ENCODE results near the gene PLEKHG5. TPM values are rescaled to one million over a fixed set of nuclear protein-coding genes. Genes with fewer than 3 reads are reported as not detected.

PLEKHG5 gene
- total RNA-seq, 1 donor from 2014 or later: 1.9 TPM

DNA sequence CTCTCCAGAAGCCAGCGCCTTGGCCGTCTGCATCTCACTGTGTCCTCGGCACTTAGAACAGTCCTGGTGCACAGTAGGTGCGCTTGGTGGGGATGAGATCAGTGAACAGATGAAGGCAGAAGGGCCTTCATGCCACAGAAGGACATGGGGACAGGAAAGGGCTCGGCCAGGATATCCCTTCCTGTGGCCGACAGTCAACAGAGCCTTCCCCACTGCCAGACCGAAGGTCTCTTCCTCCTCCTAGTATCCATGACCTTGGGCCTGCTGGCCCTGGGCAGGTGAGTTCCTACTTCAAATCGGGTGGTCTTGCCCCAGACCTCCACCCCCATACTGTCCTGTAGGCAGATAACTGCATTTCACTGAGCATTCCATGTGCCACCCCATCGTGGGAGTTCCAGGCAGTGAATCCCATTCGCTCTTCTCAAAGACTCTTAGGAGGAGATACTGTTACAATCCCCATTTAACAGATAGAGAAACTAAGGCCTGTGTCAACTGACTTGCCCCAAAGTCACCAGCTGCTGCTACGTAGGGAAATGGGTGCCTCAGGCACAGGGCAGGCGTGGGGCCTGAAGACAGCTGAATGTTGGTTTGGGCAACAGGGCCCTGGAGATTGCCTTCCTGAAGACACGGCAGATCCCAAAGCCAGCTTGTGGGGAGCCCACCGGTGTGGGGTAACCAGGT, 3.5 kb downstream of the PLEKHG5 start:
- H3K36me3 Mint-ChIP-seq (ENCODE audit: low read depth): no peaks in the 10 kb centered on the region
- intact Hi-C loops (cut with micrococcal nuclease): loop anchor here (5.0 kb wide), 1 partner anchor 241 kb away; no protein-coding TSS in a partner anchor
- DNase-seq: no peak

DNA sequence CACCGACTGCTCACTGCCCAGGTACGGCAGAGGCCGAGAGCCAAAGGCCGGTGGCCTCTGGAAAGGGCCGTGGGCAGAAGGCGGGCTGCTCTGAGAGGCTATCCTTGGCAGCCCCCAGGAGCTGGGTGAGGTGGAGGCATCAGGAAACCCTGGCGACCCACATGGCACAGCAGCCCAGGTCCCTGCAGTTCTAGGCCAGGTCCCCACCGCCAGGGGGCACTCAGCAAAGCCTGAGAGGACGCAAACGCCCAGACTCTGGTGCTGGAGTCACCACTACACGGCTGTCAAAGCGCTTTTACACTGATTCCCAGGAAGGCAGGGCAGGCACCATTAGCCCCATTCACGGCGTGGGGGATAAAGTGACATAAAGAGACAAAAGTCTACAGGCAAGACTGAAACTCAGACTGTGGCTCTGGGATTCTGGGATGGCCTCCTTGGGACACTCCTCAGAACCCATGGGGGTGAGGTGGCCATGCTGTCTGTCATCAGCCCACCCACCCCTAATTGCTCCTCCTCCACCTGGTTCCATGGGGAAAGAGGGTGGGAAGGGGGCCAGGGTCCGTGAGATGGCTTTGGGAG, 4.9 kb downstream of the PLEKHG5 start:
- Mint-ChIP-seq H3K4me1 (peaks cover 11% of the 10 kb centered on the region), H3K27ac (no peak overlapping the region), H3K27me3 (peaks cover 33% of the 10 kb centered on the region), H3K9me3 (no peaks in the 10 kb centered on the region), H3K4me3 (no peak overlapping the region), H3K36me3 (ENCODE audit: low read depth) (no peaks in the 10 kb centered on the region)
- intact Hi-C loops (cut with micrococcal nuclease): loop anchor here (1.0 to 5.0 kb wide), 2 partner anchors 160 to 239 kb away; no protein-coding TSS in a partner anchor
- DNase-seq: peak; percentile 96

More for the DNA sequence above, 3.5 kb downstream of the PLEKHG5 start:
- H3K27me3 Mint-ChIP-seq: peaks cover 23% of the 10 kb centered on the region
- no peaks in the 10 kb centered on the region for H3K9me3 Mint-ChIP-seq
- H3K27ac Mint-ChIP-seq: no peak overlapping the region
- H3K4me3 Mint-ChIP-seq: no peak overlapping the region
- peaks cover 15% of the 10 kb centered on the region for H3K4me1 Mint-ChIP-seq

DNA sequence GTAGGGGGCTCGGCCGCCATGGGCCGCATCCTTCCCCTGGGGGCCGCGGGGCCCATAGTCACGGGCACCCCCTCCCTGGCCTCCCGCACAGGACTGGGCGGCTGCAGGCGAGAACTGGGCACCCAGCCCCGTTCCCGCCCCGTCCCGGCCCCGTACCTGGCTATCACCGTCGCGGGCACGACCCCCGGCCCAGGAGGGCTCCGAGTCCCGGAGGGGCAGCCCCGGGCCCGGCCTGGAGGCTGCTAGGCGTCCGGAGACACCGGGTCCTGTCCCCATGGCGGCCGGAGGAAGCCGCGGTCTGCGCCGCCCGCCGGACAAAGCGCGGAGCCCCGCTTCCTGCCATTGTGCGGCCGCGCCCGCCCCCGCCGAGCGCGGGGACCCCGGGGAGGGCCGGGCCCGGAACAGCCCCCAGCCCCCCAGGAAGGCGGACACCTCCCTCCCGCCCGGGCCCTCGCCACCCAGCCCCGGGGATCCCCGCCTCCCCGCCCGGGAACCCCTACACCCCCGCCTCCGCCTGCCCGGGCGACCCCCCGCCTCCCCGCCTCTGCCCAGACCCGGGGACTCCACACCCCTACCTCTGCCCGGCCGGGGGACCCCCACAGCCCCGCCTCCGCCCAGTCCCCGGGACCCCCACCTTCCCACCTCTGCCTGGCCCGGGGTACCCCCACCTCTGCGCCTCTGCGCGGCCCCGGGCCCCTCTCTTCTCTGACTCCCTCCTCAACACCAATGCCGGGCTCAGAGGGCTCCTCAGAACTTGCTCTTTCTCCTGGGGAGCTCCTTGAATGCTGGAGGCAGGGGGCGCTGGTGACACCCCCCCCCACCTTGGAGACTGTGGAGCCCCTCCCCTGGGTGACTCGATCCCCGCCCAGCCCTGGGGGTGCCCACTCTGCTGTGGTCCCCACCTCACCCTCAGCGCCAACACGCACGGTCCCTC, 6.0 kb downstream of the PLEKHG5 start:
- H3K9me3 Mint-ChIP-seq: no peaks in the 10 kb centered on the region
- peaks cover 35% of the 10 kb centered on the region for H3K27me3 Mint-ChIP-seq
- no peaks in the 10 kb centered on the region for H3K36me3 Mint-ChIP-seq (ENCODE audit: low read depth)
- H3K4me1 Mint-ChIP-seq: peaks cover 7% of the 10 kb centered on the region
- no peak overlapping the region for H3K27ac Mint-ChIP-seq
- DNase-seq: no peak
- intact Hi-C loops (cut with micrococcal nuclease): loop anchor here (1.0 to 5.0 kb wide), 2 partner anchors 161 to 238 kb away; no protein-coding TSS in a partner anchor
- no peak overlapping the region for H3K4me3 Mint-ChIP-seq

DNA sequence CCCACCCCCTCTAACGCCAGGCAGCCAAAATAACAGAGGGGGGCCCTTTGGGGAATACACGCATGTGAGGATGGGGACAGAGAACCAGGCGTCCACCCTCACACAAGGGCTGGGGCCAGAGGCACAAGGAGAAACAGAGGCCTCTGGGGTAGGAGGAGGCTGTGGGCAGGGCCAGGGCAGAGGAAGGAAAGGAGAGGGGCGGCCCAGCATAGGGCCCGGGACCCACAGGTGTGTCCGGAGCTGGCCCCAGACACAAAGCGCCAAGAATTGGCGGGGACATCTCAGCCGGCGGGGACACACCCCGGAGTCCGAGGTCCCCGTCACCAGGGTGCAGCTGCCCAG, 6.7 kb downstream of the PLEKHG5 start:
- H3K27ac Mint-ChIP-seq: no peak overlapping the region
- no peaks in the 10 kb centered on the region for H3K9me3 Mint-ChIP-seq
- H3K36me3 Mint-ChIP-seq (ENCODE audit: low read depth): no peaks in the 10 kb centered on the region
- H3K4me1 Mint-ChIP-seq: peaks cover 7% of the 10 kb centered on the region
- peaks cover 35% of the 10 kb centered on the region for H3K27me3 Mint-ChIP-seq
- DNase-seq: no peak
- intact Hi-C loops (cut with micrococcal nuclease): loop anchor here (5.0 kb wide), 1 partner anchor 237 kb away; no protein-coding TSS in a partner anchor
- H3K4me3 Mint-ChIP-seq: no peak overlapping the region

DNA sequence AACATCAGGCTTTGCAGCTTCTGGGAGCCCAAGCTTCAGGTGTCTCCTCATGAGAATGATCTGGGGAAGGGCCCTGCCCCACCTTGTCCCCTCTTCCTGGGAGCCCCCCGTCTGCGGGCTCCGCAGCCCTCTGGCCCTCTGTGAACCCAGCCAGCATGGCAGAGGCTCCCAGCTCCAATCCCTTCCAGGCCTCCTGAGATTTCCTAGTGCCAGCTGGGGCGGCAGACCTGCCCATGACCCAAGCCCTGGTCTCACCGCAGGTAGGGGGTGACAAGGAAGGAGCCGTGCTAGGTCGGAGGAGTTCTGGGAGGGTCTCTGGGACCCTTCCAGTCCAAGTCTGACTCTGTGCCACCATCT, 7.7 kb downstream of the PLEKHG5 start:
- Mint-ChIP-seq H3K4me3 (no peak overlapping the region), H3K36me3 (ENCODE audit: low read depth) (no peaks in the 10 kb centered on the region), H3K9me3 (no peaks in the 10 kb centered on the region), H3K27me3 (peaks cover 37% of the 10 kb centered on the region), H3K4me1 (peaks cover 7% of the 10 kb centered on the region), H3K27ac (no peak overlapping the region)
- intact Hi-C loops (cut with micrococcal nuclease): no loop called here
- DNase-seq: no peak

DNA sequence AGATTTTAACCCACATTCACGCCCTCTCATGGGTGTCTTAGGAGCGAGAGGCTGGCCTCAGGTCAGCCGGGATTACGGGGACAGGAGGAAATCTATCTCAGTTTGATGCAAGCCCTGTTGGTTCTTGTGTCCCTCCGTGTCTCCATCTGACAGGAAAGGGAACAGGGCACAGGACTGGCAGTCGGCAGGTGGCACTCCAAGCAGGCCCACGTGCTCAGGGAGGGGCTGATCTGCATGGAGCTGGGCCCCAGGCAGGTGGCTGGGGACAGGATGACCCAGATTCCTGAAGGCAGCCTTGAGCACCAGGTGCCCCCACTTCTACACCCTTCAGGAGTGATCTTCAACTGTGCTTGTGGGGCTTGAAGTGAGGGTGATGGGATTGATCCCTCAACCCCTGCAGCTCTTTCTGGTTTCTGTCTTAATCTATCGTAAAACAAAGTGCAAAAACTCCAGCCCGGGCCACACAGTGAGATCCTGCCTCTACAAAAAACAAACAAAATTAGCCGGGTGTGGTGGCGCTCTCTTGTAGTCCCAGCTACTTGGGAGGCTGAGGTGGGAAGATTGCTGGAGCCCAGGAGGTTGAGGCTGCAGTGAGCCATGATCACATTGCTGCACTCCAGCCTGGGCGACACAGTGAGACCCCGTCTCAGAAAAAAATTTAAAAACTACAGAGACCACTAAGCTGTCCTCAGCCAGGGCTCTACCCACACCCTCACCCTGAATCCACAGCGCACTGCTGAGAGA, 8.3 kb downstream of the PLEKHG5 start:
- Mint-ChIP-seq H3K9me3 (no peaks in the 10 kb centered on the region), H3K4me1 (peaks cover 7% of the 10 kb centered on the region)

DNA sequence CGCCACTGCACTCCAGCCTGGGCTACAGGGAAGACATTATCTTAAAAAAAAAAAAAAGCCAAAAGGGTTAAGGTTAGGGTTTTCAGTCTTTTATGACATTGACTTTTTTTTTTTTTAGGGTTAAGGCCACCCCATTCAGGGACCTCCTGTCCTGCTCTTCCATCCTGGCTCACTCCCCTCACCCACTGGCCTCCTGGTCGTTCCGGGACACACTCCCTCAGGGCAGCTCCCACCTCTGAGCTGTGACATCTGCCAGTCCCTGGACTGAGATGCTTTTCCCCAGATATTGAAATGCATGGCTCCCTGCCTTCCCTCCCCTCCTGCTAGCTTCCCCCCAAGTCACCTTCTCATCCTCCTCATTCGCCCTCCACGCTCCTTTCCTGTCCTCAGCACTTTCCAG, 9.6 kb downstream of the PLEKHG5 start:
- H3K36me3 Mint-ChIP-seq (ENCODE audit: low read depth): no peaks in the 10 kb centered on the region

More for the DNA sequence above, 8.3 kb downstream of the PLEKHG5 start:
- H3K27me3 Mint-ChIP-seq: peaks cover 37% of the 10 kb centered on the region
- no peak overlapping the region for H3K27ac Mint-ChIP-seq
- no peak for DNase-seq
- H3K4me3 Mint-ChIP-seq: no peak overlapping the region
- no peaks in the 10 kb centered on the region for H3K36me3 Mint-ChIP-seq (ENCODE audit: low read depth)
- intact Hi-C loops (cut with micrococcal nuclease): no loop called here

DNA sequence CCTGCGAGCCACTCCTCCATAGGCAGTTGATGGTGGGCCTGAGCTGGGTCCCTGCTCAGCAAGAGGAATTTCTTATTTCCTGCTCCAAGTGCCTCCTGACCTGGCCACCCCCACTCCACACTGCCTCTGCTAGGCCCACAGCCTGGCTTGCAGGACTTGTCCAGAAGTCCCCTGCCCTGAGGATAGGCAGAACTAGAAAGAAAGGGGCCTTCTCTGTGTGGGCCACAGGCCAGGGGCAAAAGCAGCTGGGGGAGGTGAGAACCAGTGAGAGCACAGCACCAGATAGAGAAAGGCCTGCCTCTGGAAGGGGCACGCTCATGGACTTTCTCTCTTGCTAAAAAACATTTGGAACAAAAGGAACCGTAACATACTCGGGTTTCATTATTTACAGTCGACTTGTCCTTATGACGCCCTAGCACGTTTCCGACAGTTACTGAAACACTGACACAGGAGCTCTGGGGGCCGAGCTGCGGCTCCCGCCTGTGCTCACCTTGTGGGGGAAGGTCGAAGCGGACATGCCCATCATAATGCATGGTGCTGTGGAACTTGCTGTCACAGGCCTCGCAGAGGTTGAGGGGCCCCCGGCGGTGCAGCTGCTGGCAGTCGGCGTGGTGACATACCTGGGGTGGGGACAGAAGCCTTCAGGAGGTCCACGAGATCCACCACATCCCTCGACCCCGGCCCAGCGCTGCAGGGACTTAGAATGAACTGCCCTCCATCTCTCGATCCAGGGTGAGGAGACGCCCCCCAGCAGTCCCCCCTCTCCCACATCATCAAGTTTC, 14.2 kb downstream of the PLEKHG5 start:
- H3K27ac Mint-ChIP-seq: no peak overlapping the region
- H3K4me3 Mint-ChIP-seq: no peak overlapping the region
- H3K9me3 Mint-ChIP-seq: no peaks in the 10 kb centered on the region
- H3K36me3 Mint-ChIP-seq (ENCODE audit: low read depth): no peaks in the 10 kb centered on the region
- intact Hi-C loops (cut with micrococcal nuclease): no loop called here
- H3K27me3 Mint-ChIP-seq: peaks cover 8% of the 10 kb centered on the region
- peaks cover 6% of the 10 kb centered on the region for H3K4me1 Mint-ChIP-seq
- no peak for DNase-seq

More for the DNA sequence above, 9.6 kb downstream of the PLEKHG5 start:
- no peak overlapping the region for H3K4me3 Mint-ChIP-seq
- H3K9me3 Mint-ChIP-seq: no peaks in the 10 kb centered on the region
- intact Hi-C loops (cut with micrococcal nuclease): no loop called here
- peaks cover 35% of the 10 kb centered on the region for H3K27me3 Mint-ChIP-seq
- no peak for DNase-seq
- peaks cover 7% of the 10 kb centered on the region for H3K4me1 Mint-ChIP-seq
- H3K27ac Mint-ChIP-seq: no peak overlapping the region

DNA sequence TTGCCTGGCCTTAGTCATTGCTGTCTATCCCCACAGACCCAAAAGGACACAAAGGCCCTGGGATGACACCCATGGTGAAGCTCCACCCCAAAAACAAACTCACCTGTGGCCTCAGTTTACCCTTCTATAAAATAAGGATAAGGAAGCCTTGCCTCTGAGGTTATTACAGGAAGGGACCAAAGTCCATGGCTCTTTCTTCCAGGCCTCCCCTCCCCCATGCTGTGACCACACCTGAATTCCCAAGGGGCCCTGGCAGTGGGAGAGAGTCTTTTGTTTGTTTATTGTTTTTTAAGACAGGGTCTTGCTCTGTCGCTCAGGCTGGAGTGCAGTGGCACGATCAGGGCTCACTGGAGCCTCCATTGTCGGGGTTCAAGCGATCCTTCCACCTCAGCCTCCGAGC, 15.0 kb downstream of the PLEKHG5 start:
- Mint-ChIP-seq H3K27ac (no peak overlapping the region), H3K36me3 (ENCODE audit: low read depth) (no peaks in the 10 kb centered on the region), H3K4me3 (no peak overlapping the region), H3K27me3 (peaks cover 3% of the 10 kb centered on the region), H3K9me3 (no peaks in the 10 kb centered on the region), H3K4me1 (peaks cover 6% of the 10 kb centered on the region)
- intact Hi-C loops (cut with micrococcal nuclease): no loop called here
- DNase-seq: no peak

DNA sequence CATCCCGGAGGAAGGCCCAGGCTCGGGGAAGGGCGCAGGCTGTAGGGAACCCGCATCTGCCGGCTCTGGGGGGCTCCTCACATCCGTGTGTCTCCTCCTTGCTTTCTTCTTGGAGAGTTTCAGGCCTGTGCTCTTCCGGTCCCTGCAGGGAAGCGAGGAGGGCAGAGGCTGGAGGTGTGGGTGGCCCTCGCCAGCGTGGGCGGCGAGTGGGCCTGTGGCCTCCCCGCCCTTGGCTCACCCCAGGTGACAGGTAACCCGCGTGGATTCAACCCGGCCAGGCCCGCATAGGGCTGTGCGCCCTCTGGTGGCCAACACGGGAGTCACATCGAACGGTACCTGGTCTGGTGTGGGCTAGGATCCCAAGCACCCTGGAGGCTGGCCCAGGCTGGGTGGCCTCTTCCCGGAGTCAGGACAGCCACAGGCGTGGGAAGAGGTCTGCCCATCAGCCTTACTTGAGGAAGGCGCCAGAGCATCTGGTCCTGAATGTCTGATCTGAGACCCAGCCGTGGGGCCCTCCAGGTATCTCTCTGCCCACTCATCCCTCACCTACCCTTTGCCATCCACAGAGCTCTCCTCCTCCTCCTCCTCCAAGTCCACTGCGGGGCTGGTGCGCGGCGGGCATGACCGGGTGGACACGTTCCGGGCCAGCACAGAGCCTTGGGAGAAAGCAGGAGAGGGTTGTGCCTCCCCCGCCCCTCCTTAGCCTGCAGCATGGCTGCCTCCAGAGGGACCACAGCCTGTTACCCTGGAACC, 15.9 kb downstream of the PLEKHG5 start:
- Mint-ChIP-seq H3K4me1 (peaks cover 6% of the 10 kb centered on the region), H3K27me3 (peaks cover 2% of the 10 kb centered on the region), H3K27ac (no peak overlapping the region), H3K9me3 (no peaks in the 10 kb centered on the region), H3K36me3 (ENCODE audit: low read depth) (no peaks in the 10 kb centered on the region), H3K4me3 (no peak overlapping the region)
- intact Hi-C loops (cut with micrococcal nuclease): loop anchor here (1.0 kb wide), 1 partner anchor 8 kb away; no protein-coding TSS in a partner anchor
- DNase-seq: peak; percentile 95

DNA sequence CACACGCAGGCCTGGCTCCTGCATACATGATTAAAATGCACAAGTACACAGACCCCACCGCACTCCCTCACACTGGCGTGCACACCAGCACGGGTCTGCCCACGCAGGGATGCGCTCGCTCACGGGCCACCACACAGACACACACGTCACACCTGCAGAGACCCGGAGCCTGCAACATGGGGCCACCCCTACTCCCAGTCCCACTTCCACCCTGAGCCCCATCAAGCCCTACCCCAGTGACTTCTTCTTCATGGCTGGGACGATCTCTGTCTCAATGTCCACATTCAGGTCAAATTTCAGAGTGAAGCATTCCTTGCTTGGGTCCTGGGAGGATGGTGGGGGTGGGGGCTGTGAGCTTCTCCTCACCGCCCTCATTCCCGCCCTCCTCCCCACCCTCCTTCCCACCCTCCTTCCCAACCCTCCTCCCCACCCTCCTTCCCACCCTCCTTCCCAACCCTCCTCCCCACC, 16.6 kb downstream of the PLEKHG5 start:
- no peaks in the 10 kb centered on the region for H3K36me3 Mint-ChIP-seq (ENCODE audit: low read depth)
- no peak overlapping the region for H3K4me3 Mint-ChIP-seq
- intact Hi-C loops (cut with micrococcal nuclease): loop anchor here (1.0 kb wide), 1 partner anchor 8 kb away; no protein-coding TSS in a partner anchor
- H3K4me1 Mint-ChIP-seq: peaks cover 6% of the 10 kb centered on the region
- no peaks in the 10 kb centered on the region for H3K9me3 Mint-ChIP-seq
- no peak for DNase-seq
- peaks cover 2% of the 10 kb centered on the region for H3K27me3 Mint-ChIP-seq
- H3K27ac Mint-ChIP-seq: no peak overlapping the region

All from activated CD4-positive, alpha-beta T cell treated with anti-CD3 and anti-CD28 coated beads, Interleukin-2, amount 10 ng/mL, durations not matched to agents 24 days and 14 days (primary cell).